Measurements from ENCODE around the gene SIL1. TPM values are rescaled to one million over a fixed set of nuclear protein-coding genes. Genes with fewer than 3 reads are reported as not detected.
"Not testable (repeated sequence)": the region's sequence is repeated elsewhere in the genome, so short reads cannot be mapped to it uniquely, and the experiment has no call there.

The SIL1 gene
- total and polyA plus RNA-seq, 2 donors from 2014 or later, result 48.6 to 91.7 TPM

- no peak for TF ChIP-seq CTCF (IDR thresholded peaks at IDR 0.05; ENCODE audit: borderline replicate concordance, extremely low read depth, insufficient read depth)
- Histone ChIP-seq H3K9me3 (ENCODE audit: control insufficient read depth in 2 of 3, insufficient read depth in 1 of 3, low read length in 3 of 3) (peaks cover 0 to 5% (median 0%) of the 10 kb centered on the region in 3 donors), H3K36me3 (ENCODE audit: control insufficient read depth in 2 of 3, insufficient read depth in 3 of 3, low read length in 3 of 3) (no peaks in the 10 kb centered on the region), H3K27ac (ENCODE audit: low read depth in 2 of 2, low read length in 2 of 2) (no peak overlapping the region), H3K4me3 (ENCODE audit: low read length in 3 of 3) (no peak overlapping the region), H3K9ac (ENCODE audit: low read length in 3 of 3) (no peak overlapping the region), H3K4me1 (ENCODE audit: control insufficient read depth in 2 of 3, insufficient read depth in 2 of 3, low read depth in 1 of 3, low read length in 3 of 3) (no peaks in the 10 kb centered on the region), H3K27me3 (ENCODE audit: control insufficient read depth, insufficient read depth, low read length) (no peaks in the 10 kb centered on the region)
- no peak for DNase-seq
- intact Hi-C loops (cut with DNase I), result no loop called here
- FAIRE-seq, result no peak
Observed at GRCh38 chr5:139167952-139168720, 30.0 kb downstream of the SIL1 start.

- FAIRE-seq (no peak), DNase-seq (no peak)
- H3K9me3 ChIP-seq (ENCODE audit: control insufficient read depth in 2 of 3, insufficient read depth in 1 of 3, low read length in 3 of 3), result peaks cover 0 to 5% (median 0%) of the 10 kb centered on the region in 3 donors
- H3K36me3 ChIP-seq (ENCODE audit: control insufficient read depth in 2 of 3, insufficient read depth in 3 of 3, low read length in 3 of 3), result no peaks in the 10 kb centered on the region
- no peak overlapping the region for H3K9ac ChIP-seq (ENCODE audit: low read length in 3 of 3)
- no peaks in the 10 kb centered on the region for H3K4me1 ChIP-seq (ENCODE audit: control insufficient read depth in 2 of 3, insufficient read depth in 2 of 3, low read depth in 1 of 3, low read length in 3 of 3)
- no peak for TF ChIP-seq CTCF (IDR thresholded peaks at IDR 0.05; ENCODE audit: borderline replicate concordance, extremely low read depth, insufficient read depth)
- no peak overlapping the region for H3K4me3 ChIP-seq (ENCODE audit: low read length in 3 of 3)
- no peaks in the 10 kb centered on the region for H3K27me3 ChIP-seq (ENCODE audit: control insufficient read depth, insufficient read depth, low read length)
- intact Hi-C loops (cut with DNase I), result no loop called here
- H3K27ac ChIP-seq (ENCODE audit: low read depth in 2 of 2, low read length in 2 of 2), result no peak overlapping the region
Observed at GRCh38 chr5:139167533-139167932, 30.6 kb downstream of the SIL1 start.

GRCh38 chr5:139167063-139167462 is 31.1 kb downstream of the SIL1 start:
- intact Hi-C loops (cut with DNase I), result no loop called here
- DNase-seq (peak in 1 of 5 donors; percentile 46), FAIRE-seq (no peak)
- Histone ChIP-seq H3K36me3 (ENCODE audit: control insufficient read depth in 2 of 3, insufficient read depth in 3 of 3, low read length in 3 of 3) (no peaks in the 10 kb centered on the region), H3K9ac (ENCODE audit: low read length in 3 of 3) (no peak overlapping the region), H3K9me3 (ENCODE audit: control insufficient read depth in 2 of 3, insufficient read depth in 1 of 3, low read length in 3 of 3) (peaks cover 0 to 4% (median 0%) of the 10 kb centered on the region in 3 donors), H3K4me3 (ENCODE audit: low read length in 3 of 3) (no peak overlapping the region), H3K4me1 (ENCODE audit: control insufficient read depth in 2 of 3, insufficient read depth in 2 of 3, low read depth in 1 of 3, low read length in 3 of 3) (no peaks in the 10 kb centered on the region), H3K27me3 (ENCODE audit: control insufficient read depth, insufficient read depth, low read length) (no peaks in the 10 kb centered on the region), H3K27ac (ENCODE audit: low read depth in 2 of 2, low read length in 2 of 2) (no peak overlapping the region)
- no peak for TF ChIP-seq CTCF (IDR thresholded peaks at IDR 0.05; ENCODE audit: borderline replicate concordance, extremely low read depth, insufficient read depth)

- H3K4me1 ChIP-seq (ENCODE audit: control insufficient read depth in 2 of 3, insufficient read depth in 2 of 3, low read depth in 1 of 3, low read length in 3 of 3); H3K27me3 ChIP-seq (ENCODE audit: control insufficient read depth, insufficient read depth, low read length); H3K4me3 ChIP-seq (ENCODE audit: low read length in 3 of 3); FAIRE-seq; DNase-seq; H3K9me3 ChIP-seq (ENCODE audit: control insufficient read depth in 2 of 3, insufficient read depth in 1 of 3, low read length in 3 of 3); H3K9ac ChIP-seq (ENCODE audit: low read length in 3 of 3); H3K27ac ChIP-seq (ENCODE audit: low read depth in 2 of 2, low read length in 2 of 2); intact Hi-C loops (cut with DNase I); H3K36me3 ChIP-seq (ENCODE audit: control insufficient read depth in 2 of 3, insufficient read depth in 3 of 3, low read length in 3 of 3): not testable (repeated sequence)
Observed at GRCh38 chr5:139164897-139165296, 33.3 kb downstream of the SIL1 start.
